ENCODE data around the gene TRIM71.

TRIM71 gene

DNA sequence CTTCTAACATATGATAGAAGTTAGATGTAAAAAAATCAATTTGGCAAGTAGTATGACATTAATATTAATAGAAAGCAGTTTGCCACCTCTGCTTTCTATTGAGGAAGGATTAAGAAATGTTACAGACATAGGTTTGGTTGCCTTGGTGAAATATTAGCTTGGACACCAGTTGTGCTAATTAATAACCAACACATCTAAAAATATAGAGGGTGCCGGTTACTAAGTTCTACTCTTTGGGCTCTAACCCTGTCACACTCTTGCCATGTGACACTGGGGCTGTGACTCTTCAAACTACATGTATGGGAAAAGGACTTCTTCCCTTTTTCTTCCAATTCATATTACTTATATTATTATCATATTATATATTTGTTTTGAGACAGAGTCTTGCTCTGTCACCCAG is 64.4 kb downstream of the TRIM71 start:
- Histone ChIP-seq H3K9me2 (replicated peaks; ENCODE audit: insufficient read depth, low read length) (no peaks in the 10 kb centered on the region), H3K79me2 (ENCODE audit: insufficient read depth, low read length) (no peaks in the 10 kb centered on the region), H4K20me1 (ENCODE audit: low read depth, low read length) (no peaks in the 10 kb centered on the region), H3F3A (ENCODE audit: insufficient read depth) (no peaks in the 10 kb centered on the region), H3K4me2 (ENCODE audit: low read depth, low read length, poor library complexity, severe bottlenecking) (no peak overlapping the region), H3K27me3 (ENCODE audit: low read length) (no peaks in the 10 kb centered on the region), H3K4me3 (ENCODE audit: insufficient read depth, low read length, poor library complexity, severe bottlenecking) (no peak overlapping the region), H3K27ac (ENCODE audit: low read depth, low read length) (no peak overlapping the region), H3K9me3 (ENCODE audit: insufficient read depth, low read length) (no peaks in the 10 kb centered on the region), H3K36me3 (ENCODE audit: low read length) (no peaks in the 10 kb centered on the region), H2AFZ (ENCODE audit: low read depth, low read length, severe bottlenecking) (no peak overlapping the region), H3K9ac (ENCODE audit: low read length) (no peak overlapping the region)
- TF ChIP-seq, protein P1, sequence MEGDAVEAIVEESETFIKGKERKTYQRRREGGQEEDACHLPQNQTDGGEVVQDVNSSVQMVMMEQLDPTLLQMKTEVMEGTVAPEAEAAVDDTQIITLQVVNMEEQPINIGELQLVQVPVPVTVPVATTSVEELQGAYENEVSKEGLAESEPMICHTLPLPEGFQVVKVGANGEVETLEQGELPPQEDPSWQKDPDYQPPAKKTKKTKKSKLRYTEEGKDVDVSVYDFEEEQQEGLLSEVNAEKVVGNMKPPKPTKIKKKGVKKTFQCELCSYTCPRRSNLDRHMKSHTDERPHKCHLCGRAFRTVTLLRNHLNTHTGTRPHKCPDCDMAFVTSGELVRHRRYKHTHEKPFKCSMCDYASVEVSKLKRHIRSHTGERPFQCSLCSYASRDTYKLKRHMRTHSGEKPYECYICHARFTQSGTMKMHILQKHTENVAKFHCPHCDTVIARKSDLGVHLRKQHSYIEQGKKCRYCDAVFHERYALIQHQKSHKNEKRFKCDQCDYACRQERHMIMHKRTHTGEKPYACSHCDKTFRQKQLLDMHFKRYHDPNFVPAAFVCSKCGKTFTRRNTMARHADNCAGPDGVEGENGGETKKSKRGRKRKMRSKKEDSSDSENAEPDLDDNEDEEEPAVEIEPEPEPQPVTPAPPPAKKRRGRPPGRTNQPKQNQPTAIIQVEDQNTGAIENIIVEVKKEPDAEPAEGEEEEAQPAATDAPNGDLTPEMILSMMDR (IDR thresholded peaks at IDR 0.05; ENCODE audit: insufficient read depth, low read length, poor library complexity, severe bottlenecking): no peak
- no peak for TF ChIP-seq EZH2phosphoT487 (conservative IDR thresholded peaks at IDR 0.05; ENCODE audit: low read length)

- Histone ChIP-seq H3K9me3 (ENCODE audit: insufficient read depth, low read length) (no peaks in the 10 kb centered on the region), H3K36me3 (ENCODE audit: low read length) (no peaks in the 10 kb centered on the region), H3K9me2 (replicated peaks; ENCODE audit: insufficient read depth, low read length) (no peaks in the 10 kb centered on the region), H3K4me2 (ENCODE audit: low read depth, low read length, poor library complexity, severe bottlenecking) (no peak overlapping the region), H4K20me1 (ENCODE audit: low read depth, low read length) (no peaks in the 10 kb centered on the region), H3K9ac (ENCODE audit: low read length) (no peak overlapping the region), H2AFZ (ENCODE audit: low read depth, low read length, severe bottlenecking) (no peak overlapping the region), H3K27ac (ENCODE audit: low read depth, low read length) (no peak overlapping the region), H3K27me3 (ENCODE audit: low read length) (no peaks in the 10 kb centered on the region), H3F3A (ENCODE audit: insufficient read depth) (no peaks in the 10 kb centered on the region), H3K4me3 (ENCODE audit: insufficient read depth, low read length, poor library complexity, severe bottlenecking) (no peak overlapping the region), H3K79me2 (ENCODE audit: insufficient read depth, low read length) (no peaks in the 10 kb centered on the region)
- TF ChIP-seq EZH2phosphoT487 (conservative IDR thresholded peaks at IDR 0.05; ENCODE audit: low read length): no peak
- TF ChIP-seq, protein P1 (IDR thresholded peaks at IDR 0.05; ENCODE audit: insufficient read depth, low read length, poor library complexity, severe bottlenecking): no peak
Measured at GRCh38 chr3:32882603-32883025, 64.8 kb downstream of the TRIM71 start.

DNA sequence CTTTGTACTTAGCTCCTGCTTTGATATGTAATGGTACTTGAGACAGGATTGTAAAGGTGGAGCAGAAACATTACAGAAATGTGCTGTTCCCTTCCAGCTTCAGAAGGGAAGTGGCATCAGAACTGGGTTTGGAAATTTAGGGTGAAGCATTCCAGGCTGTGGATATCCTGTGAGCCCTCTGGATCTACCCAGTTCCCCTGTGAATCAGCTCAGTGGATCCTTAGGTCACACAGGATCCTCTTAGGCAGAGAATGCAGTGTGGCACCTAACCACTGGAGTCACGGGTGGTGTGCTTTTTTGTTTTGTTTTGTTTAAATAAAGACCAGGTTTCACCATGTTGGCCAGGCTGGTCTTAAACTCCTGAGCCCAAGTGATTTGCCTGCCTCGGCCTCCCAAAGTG is 66.0 kb downstream of the TRIM71 start:
- Histone ChIP-seq H2AFZ (ENCODE audit: low read depth, low read length, severe bottlenecking) (no peak overlapping the region), H3F3A (ENCODE audit: insufficient read depth) (no peaks in the 10 kb centered on the region), H3K4me3 (ENCODE audit: insufficient read depth, low read length, poor library complexity, severe bottlenecking) (no peak overlapping the region), H3K27ac (ENCODE audit: low read depth, low read length) (no peak overlapping the region), H3K9me3 (ENCODE audit: insufficient read depth, low read length) (no peaks in the 10 kb centered on the region), H3K4me2 (ENCODE audit: low read depth, low read length, poor library complexity, severe bottlenecking) (no peak overlapping the region), H3K9me2 (replicated peaks; ENCODE audit: insufficient read depth, low read length) (no peaks in the 10 kb centered on the region), H4K20me1 (ENCODE audit: low read depth, low read length) (no peaks in the 10 kb centered on the region), H3K9ac (ENCODE audit: low read length) (no peak overlapping the region), H3K36me3 (ENCODE audit: low read length) (no peaks in the 10 kb centered on the region), H3K27me3 (ENCODE audit: low read length) (no peaks in the 10 kb centered on the region), H3K79me2 (ENCODE audit: insufficient read depth, low read length) (no peaks in the 10 kb centered on the region)
- TF ChIP-seq EZH2phosphoT487 (conservative IDR thresholded peaks at IDR 0.05; ENCODE audit: low read length): no peak
- TF ChIP-seq, protein P1 (IDR thresholded peaks at IDR 0.05; ENCODE audit: insufficient read depth, low read length, poor library complexity, severe bottlenecking): no peak
